PFSK-1 (cell line): ENCODE results near the gene BABAM2.

Experiments
- POLR2AphosphoS5 ChIP-seq: IDR thresholded peaks from 2 replicates; pipeline ENCODE4 v1.6.1; 2012; ENCODE audit warnings: low read depth, mild to moderate bottlenecking, control low read depth, low read length, moderate library complexity
- TAF1 ChIP-seq: IDR thresholded peaks from 2 replicates; pipeline ENCODE4 v1.6.1; 2012; ENCODE audit warnings: low read length, control low read depth, borderline replicate concordance; ENCODE audit not compliant: insufficient read depth
- TF ChIP-seq, protein P1 (sequence below), 2 experiments: IDR thresholded peaks; 2 replicates each; pipeline versions ENCODE4 v1.6.1 to v1.8.0; 2011 to 2012; ENCODE audit warnings: low read depth in 2 of 2, low read length in 2 of 2, control low read depth in 1 of 2, inconsistent platforms in 1 of 2, mild to moderate bottlenecking in 1 of 2, moderate library complexity in 1 of 2; ENCODE audit not compliant: insufficient read depth in 1 of 2

DNA sequence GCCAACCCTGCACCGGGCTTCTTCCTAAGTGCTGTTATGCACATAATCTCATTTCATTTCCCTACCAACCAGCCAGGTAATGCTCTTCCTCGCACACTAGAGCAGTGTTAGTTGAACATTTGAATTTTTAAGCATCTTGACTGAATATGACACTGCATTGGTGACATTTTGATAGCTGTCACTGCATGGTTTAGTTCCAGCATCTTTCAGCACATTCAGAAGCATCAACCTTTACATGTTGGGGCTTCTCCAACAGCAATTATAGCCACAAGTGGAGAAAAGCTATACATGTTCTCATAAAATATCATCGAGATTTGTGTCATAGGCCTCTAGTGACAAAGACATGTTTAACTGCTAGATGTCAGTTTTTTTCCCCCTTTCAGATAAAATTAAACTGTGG, 272.0 kb downstream of the BABAM2 start:
- TF ChIP-seq POLR2AphosphoS5 (no peak), TAF1 (no peak)
- TF ChIP-seq, protein P1, sequence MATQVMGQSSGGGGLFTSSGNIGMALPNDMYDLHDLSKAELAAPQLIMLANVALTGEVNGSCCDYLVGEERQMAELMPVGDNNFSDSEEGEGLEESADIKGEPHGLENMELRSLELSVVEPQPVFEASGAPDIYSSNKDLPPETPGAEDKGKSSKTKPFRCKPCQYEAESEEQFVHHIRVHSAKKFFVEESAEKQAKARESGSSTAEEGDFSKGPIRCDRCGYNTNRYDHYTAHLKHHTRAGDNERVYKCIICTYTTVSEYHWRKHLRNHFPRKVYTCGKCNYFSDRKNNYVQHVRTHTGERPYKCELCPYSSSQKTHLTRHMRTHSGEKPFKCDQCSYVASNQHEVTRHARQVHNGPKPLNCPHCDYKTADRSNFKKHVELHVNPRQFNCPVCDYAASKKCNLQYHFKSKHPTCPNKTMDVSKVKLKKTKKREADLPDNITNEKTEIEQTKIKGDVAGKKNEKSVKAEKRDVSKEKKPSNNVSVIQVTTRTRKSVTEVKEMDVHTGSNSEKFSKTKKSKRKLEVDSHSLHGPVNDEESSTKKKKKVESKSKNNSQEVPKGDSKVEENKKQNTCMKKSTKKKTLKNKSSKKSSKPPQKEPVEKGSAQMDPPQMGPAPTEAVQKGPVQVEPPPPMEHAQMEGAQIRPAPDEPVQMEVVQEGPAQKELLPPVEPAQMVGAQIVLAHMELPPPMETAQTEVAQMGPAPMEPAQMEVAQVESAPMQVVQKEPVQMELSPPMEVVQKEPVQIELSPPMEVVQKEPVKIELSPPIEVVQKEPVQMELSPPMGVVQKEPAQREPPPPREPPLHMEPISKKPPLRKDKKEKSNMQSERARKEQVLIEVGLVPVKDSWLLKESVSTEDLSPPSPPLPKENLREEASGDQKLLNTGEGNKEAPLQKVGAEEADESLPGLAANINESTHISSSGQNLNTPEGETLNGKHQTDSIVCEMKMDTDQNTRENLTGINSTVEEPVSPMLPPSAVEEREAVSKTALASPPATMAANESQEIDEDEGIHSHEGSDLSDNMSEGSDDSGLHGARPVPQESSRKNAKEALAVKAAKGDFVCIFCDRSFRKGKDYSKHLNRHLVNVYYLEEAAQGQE (IDR thresholded peaks at IDR 0.05; ENCODE audit: insufficient read depth in 1 of 2, low read depth in 2 of 2, low read length in 2 of 2): no peak
